CD4-positive, alpha-beta T cell treated with Interleukin-1 beta for 1 hour (primary cell): ENCODE measurements around the gene VMP1.
"Not testable (repeated sequence)": the region's sequence is repeated elsewhere in the genome, so short reads cannot be mapped to it uniquely, and the experiment has no call there.

Source experiments
- DNase-seq, 2 donors: peaks; one replicate each; pipeline ENCODE4 v3.0.0-alpha.2; 2020 to 2022

The VMP1 gene

DNA sequence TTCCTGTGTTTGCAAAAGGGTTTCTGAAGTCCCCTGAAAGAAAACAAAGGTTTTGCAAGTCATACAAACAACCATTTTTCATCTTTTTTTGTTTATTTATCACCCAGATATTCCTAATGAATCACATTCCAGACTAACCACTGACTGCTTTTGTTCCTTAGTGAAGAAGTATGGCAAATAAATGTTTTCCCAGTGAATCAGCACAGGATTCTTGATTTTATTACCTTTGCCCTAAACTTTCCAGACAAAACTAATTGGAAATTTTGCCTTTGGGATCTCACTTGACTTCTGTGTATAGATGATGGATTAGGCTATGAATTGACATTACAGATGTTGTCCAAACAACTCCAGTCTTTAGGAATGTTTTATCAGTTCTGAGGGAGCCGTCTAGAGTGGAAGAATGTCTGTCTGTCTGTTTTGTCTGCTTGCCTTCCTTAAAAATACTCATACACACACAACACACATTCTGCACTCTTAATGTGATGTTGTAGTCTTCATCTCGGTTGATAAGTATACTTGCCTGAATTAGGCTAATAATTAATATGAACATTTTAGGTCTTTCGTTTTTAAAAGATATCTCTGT is 48.9 kb downstream of the VMP1 start:
- no peak for DNase-seq

GRCh38 chr17:59757043-59757442 is 49.6 kb downstream of the VMP1 start:
- DNase-seq: no peak

GRCh38 chr17:59757470-59757869 is 50.0 kb downstream of the VMP1 start:
- DNase-seq: no peak

DNA sequence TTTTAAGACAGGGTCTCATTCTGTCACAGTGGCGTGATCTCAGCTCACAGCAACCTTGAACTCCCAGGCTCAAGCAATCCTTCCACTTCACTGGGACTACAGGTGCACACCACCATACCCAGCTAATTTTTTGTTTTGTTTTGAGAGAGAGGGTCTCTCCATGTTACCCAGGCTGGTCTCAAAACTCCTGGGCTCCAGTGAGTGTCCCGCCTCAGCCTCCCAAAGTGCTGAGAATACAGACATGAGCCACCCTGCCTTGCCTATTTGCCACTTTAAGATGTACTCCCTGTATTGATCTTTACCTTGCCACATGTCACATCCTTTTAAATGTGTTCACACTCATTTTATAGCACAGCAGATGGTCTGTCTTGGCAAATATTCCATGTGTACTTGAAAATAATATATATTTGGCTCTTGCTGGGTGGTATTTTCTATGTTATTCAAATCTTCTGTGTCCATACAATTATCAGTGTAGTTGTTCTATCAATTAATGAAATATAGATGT is 50.5 kb downstream of the VMP1 start:
- DNase-seq: no peak

GRCh38 chr17:59758998-59759651 is 51.7 kb downstream of the VMP1 start:
- not testable (repeated sequence) for DNase-seq

DNA sequence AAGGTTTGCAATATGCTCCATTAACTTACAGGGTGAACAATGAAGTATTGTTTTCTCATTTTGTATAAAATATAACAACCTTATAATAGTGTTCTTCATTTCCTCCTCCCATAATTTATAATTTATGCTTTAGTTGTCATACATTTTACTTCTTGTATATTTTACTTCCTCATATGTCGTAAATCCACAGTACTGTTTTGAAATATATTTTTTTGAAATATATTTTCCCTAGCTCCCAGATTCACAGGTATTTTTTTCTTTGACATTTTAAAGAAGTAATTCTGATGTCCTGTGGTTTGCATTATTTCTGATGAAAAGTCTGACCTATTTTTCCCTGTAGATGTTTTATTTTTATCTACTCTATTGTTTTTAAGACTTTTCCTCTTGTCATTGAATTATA is 52.7 kb downstream of the VMP1 start:
- DNase-seq: no peak

DNA sequence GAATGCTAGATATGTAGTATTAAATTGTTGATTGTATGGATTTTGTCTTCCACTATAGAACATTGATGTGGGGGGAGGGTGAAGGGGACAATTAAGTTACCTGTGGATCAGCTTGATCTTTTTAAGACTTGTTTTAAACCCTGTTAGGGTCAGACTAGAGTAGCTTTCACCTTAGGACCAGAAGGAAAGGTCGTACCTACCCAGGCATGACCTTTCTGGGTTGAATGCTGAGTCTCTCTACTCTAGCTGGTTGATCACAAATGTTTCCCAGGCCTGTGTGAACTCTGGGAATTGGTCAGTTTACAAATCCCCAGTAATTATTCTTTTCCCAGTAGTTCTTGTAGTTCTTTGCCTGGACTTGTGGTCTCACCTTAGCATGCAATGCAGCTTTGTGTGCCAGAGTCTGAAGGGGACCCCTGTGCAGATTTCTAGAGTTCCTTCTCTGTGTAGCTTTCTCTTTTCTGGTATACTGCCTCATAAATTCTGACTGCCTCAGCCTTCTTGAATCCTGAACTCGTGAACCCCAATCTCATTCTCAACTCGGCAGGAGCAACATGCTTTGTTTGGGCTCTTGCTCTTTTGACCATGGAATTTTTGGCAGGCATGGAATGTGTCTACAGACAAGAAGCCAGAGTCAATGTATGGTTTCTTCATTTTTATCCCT is 54.1 kb downstream of the VMP1 start:
- no peak for DNase-seq

GRCh38 chr17:59762049-59762823 is 54.8 kb downstream of the VMP1 start:
- DNase-seq: no peak

- no peak for DNase-seq
These were observed 55.4 kb downstream of the VMP1 start for GRCh38 chr17:59762824-59763374.

DNA sequence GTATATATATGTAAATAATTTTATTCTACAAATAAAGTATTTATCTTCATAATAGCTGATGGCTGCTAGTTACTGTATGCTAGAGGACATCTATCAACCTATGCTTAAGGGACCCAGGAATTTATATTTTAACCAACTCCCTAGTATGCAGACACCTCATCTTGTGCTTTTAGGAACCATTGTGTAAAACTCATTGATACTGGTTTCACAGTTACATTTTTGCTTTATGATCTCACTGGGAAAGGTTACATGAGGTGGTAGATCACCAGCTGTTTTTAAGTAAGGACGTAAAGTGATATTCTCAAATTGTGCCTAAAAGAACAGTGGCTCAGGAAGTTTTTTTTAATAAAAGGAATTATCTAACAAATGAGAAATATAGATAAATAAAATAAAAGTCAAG is 56.4 kb downstream of the VMP1 start:
- DNase-seq: no peak

DNA sequence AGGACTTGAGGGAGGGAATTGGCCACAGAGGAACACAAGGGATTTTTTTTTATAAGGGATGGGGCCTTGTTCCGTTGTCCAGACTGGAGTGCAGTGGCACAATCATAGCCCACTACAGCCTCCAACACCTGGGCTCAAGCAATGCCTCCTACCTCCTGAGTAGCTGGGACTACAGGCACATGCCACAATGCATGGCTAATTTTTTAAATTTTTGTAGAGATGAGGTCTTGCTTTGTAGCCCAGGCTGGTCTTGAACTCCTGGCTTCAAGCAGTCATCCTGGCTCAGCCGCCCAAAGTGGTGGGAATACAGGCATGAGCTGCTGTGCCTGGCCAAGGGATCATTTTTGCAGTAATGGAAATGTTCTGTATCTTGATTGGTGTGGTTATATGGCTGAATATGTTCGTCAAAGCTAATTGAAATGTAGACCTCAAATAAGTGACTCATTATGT is 56.9 kb downstream of the VMP1 start:
- DNase-seq: no peak

DNA sequence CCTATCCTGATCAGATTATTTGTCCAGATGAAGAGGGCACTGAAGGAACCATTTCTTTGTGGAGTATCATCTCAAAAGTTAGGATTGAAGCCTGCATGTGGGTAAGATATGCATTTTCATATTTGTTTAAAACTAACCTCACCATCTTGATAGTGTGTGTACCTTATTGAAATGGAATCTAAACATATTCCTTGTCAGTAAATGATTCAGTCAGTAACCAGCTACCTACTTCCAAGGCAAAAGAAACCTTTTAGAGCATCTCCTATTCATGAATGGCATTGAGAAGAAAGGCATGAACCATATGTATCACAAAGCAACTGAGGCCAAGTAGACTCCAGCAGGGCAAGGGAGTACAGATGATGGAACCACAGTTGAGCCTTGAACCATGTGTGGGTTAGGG is 57.6 kb downstream of the VMP1 start:
- no peak for DNase-seq

DNA sequence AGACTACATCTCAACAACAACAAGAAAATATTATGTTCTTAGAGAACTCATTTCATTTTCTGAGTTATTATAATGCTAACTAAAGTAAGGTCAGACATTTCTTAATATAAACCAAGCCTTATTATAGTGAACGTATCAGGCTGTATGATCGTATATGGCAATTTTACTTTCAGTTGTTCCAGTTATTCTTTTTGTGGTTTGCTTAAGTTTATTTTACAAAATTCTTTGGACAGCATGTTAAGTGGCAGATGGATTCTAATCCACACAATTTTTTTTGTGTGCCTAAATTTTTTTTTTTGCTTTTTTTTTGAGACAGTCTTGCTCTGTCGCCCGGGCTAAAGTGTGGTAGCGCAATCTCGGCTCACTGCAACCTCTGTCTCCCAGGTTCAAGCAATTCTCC is 59.0 kb downstream of the VMP1 start:
- DNase-seq: no peak

DNA sequence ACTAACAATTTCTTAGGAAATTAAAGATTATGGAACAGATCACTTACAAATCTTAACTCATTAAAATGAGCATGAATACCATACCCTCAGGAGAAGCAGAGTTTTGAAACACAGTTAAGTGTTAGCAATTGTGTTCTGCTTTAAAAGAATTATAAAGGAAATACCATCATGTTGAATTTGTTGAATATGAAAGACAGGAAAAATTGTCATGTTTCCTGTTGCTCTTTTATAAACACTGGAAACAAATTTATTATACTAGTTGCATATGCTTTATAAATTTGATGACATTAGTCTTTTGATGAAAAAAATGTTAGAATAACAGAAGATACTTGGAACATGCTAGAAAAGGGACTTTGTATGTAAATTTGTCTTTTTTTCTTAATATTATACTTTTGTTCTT is 59.7 kb downstream of the VMP1 start:
- DNase-seq: no peak

DNA sequence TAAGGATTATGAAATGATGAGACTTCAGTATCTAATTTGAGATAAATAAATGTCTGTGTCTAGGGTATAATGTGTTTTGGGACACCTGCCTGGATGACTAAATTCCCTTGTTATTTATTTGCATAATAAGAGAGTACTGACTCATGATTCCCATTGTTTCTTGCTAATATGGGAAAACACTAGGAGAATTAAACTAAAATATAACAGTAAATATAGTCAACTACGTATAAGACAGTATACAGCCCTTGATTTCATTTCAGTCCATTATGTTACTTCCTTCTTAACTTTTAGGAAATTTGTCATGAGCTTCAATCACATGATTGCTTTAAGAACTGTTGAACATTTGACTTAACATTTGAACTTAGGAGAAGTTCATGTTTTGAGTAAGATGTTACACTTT is 62.4 kb downstream of the VMP1 start:
- DNase-seq: no peak

GRCh38 chr17:59771093-59771492 is 63.6 kb downstream of the VMP1 start:
- no peak for DNase-seq

DNA sequence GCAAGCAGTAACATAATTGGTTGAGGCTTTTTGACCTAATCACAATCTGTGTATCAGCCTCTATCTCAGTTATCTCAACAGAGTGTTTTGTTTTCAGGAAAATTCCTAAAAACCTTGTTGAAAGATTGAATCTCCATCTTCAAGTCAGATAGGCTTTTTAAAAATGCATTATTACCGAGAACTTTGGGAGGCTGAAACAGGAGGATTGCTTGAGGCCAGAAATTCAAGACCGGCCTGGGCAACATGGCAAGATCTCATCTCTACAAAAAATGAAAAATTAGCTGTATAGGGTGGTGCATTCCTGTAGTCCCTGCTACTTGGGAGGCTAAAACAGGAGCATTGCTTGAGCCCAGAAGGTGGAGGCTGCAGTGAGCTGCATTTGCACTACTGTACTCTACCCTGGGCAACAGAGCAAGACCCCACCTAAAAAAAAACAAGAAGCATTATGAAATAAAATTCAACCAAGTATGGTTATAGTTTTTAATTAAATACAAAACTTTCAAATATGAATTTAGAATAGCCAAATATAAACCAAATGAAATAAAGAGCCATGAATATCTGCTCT is 68.4 kb downstream of the VMP1 start:
- DNase-seq: no peak

GRCh38 chr17:59776577-59776976 is 69.1 kb downstream of the VMP1 start:
- no peak for DNase-seq

- DNase-seq: no peak
These were observed 69.6 kb downstream of the VMP1 start for GRCh38 chr17:59777033-59777432.

DNA sequence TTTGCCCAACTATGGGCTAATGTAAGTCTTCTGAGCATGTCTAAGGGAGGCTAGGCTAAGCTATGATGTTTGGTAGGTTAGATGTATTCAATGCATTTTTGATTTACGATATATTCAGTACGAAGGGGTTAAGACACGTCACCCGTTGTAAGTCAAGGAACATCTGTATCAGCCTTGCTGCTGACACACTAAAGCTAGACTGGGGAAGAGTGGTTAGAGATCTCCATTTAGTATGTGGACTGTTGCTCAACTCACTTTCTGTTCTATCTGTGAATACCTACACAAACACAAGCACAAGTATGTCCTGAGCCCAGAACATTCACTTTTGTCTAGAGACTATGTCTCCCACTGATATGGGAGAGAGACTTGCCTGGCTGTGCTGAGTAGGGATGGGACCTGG is 71.5 kb downstream of the VMP1 start:
- DNase-seq: no peak

DNA sequence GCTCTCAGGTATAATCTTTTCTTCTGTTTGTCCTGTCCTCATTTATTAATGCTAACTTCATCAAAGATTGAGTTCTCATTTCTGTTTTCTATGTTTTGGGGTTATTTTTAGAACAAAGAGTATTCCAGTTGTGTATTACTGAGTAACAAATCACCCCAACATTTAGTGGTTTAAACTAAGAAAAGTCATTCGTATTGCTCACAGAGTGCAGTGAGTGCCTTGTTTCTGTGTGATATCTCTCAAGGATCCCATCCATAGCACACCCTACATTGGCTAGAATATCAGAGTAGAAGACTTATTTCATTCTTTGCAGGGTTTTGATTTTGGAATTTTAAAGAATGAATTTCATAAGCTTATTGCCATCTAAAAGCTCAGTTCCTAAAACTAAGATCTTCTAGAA is 72.1 kb downstream of the VMP1 start:
- DNase-seq: no peak

DNA sequence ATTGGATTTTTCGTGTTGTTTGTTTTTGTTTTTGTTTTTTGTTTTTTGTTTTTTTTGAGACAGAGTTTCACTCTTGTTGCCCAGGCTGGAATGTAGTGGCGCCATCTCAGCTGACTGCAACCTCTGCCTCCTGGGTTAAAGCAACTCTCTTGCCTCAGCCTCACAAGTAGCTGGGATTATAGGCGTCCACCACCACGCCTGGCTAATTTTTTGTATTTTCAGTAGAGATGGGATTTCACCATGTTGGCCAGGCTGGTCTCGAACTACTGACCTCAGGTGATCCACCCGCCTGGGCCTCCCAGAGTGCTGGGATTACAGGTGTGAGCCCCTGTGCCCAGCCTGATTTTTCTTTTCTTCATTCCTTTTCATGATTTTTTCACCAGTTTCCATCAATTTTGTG is 73.1 kb downstream of the VMP1 start:
- not testable (repeated sequence) for DNase-seq
